Upper lobe of left lung (tissue), 4 donors: ENCODE data around the gene PKNOX2.

Experiments
- CTCF ChIP-seq, 6 experiments: fragments of 450-650 bp in 4 of 6; fragments of 200-600 bp in 2 of 6; sonication (generic) in 2 of 6; IDR thresholded peaks; one replicate each; pipeline ENCODE4 v1.5.1; 2016 to 2019; ENCODE audit warnings: antibody characterized with exemption in 6 of 6
- POLR2AphosphoS5 ChIP-seq, 2 donors: sonication (generic); formaldehyde crosslinking; IDR thresholded peaks; one replicate each; pipeline ENCODE4 v1.5.1; 2017; ENCODE audit warnings: antibody characterized with exemption in 2 of 2

- no peak for TF ChIP-seq CTCF (IDR thresholded peaks at IDR 0.05)
- no peak for TF ChIP-seq POLR2AphosphoS5 (IDR thresholded peaks at IDR 0.05)
Measured at GRCh38 chr11:125367710-125368109, 203.2 kb downstream of the PKNOX2 start.
